ENCODE results near the gene FRS2. TPM values are rescaled to one million over a fixed set of nuclear protein-coding genes. Genes with fewer than 3 reads are reported as not detected.

Gene FRS2
- total RNA-seq, 1 experiment from 2014 or later: 33.7 TPM

DNA sequence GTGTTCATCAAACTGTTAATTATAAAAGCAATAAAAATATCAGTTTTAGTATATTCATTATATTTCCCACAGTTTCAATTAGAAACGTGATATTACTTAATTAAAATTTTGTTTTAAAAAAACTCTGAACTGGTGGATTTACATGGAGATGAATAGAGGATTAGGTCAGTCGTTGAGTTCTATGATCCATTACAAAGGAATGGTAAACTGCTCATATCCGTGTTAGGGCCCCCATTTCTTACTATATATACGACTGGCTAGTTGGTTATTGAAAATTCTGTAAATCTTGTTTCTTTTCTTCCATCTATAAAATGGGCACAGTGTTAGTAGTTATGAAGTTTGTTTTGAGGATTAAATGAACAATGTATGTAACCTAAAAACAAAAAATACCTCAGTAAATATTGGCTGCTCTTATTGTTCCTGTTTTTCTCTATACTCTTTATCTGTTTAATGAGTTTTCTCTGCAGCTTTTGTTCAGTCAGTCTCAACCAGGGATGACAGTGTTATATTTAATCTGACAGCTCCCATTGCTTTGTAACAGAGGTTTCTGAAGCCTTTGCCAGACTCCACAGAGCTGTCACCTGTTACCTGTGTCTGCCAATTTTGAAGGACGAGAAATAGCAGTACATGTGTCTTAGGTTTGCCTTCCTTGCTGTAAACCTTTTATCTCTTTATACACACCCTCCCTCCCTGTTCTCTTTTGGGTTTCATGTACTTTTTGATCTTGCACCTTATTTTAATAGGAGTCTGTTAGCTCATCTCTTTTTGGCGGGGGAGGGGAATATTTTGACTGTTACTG, 41.5 kb downstream of the FRS2 start:
- WGBS (ENCODE audit: extremely low coverage, insufficient read length, low lambda C conversion rate): no CpG with 5 or more reads among the region's 6 CpGs
- H3K27ac Mint-ChIP-seq: peak overlapping the region in 1 of 3 experiments; percentile 33; a peak in 1 of 7 replicates
- H3K4me2 ChIP-seq (ENCODE audit: insufficient read depth, insufficient read length, low read length): no peak overlapping the region

More for the DNA sequence above, 41.5 kb downstream of the FRS2 start:
- Histone ChIP-seq H3K18ac (ENCODE audit: insufficient read length, low read depth, low read length) (no peak overlapping the region), H3K79me1 (ENCODE audit: insufficient read depth, low read depth, low read length, poor library complexity, severe bottlenecking) (no peaks in the 10 kb centered on the region), H2AK5ac (ENCODE audit: insufficient read length, low read length) (no peak overlapping the region), H4K8ac (replicated peaks; ENCODE audit: insufficient read length, low read depth, low read length) (no peak overlapping the region), H3K4me1 (ENCODE audit: insufficient read depth, low read length) (peaks cover 5% of the 10 kb centered on the region; the same call in 1 of the 2 replicates), H3K4ac (ENCODE audit: low read depth, low read length) (no peak overlapping the region), H2AFZ (ENCODE audit: low read length) (no peak overlapping the region), H3K9me3 (ENCODE audit: control insufficient read depth, low read depth, low read length) (no peaks in the 10 kb centered on the region), H3K23ac (ENCODE audit: insufficient read length, low read depth, low read length) (no peak overlapping the region), H3K9ac (ENCODE audit: extremely low read depth, insufficient read length, low read length) (no peak overlapping the region), H3K56ac (ENCODE audit: insufficient read length, low read depth, low read length) (no peak overlapping the region), H3K79me2 (ENCODE audit: insufficient read depth, low read length) (peaks cover 9% of the 10 kb centered on the region; the same call in 1 of the 2 replicates), H4K5ac (ENCODE audit: insufficient read length, low read depth, low read length) (no peak overlapping the region), H2BK12ac (ENCODE audit: insufficient read length, low read depth, low read length) (no peak overlapping the region), H2BK5ac (ENCODE audit: insufficient read length, low read length) (no peak overlapping the region), H3T11ph (ENCODE audit: low read length) (no peak overlapping the region), H4K91ac (ENCODE audit: insufficient read length, low read depth, low read length) (no peak overlapping the region), H3K27ac (ENCODE audit: insufficient read length, low read depth, low read length) (no peak overlapping the region), H3K14ac (ENCODE audit: insufficient read depth, low read length) (no peak overlapping the region), H2BK120ac (ENCODE audit: low read depth, low read length, poor library complexity, severe bottlenecking) (no peak overlapping the region), H3K23me2 (ENCODE audit: insufficient read length, low read depth, low read length, poor library complexity, severe bottlenecking) (no peaks in the 10 kb centered on the region), H4K20me1 (ENCODE audit: control insufficient read depth, insufficient read depth, insufficient read length) (no peaks in the 10 kb centered on the region), H2BK15ac (ENCODE audit: low read depth, low read length) (no peak overlapping the region), H2BK20ac (ENCODE audit: low read depth, low read length, poor library complexity, severe bottlenecking) (no peak overlapping the region), H3K27me3 (ENCODE audit: insufficient read depth, low read length) (no peaks in the 10 kb centered on the region)
- H3K4me1 Mint-ChIP-seq: peaks cover 46 to 67% of the 10 kb centered on the region in 2 experiments
- no peaks in the 10 kb centered on the region for H3K36me3 Mint-ChIP-seq (ENCODE audit: insufficient read depth in 1 of 3, low read depth in 3 of 3)
- H3K9me3 Mint-ChIP-seq: no peaks in the 10 kb centered on the region
- no peak overlapping the region for H3K4me3 Mint-ChIP-seq
- TF ChIP-seq, protein P1, sequence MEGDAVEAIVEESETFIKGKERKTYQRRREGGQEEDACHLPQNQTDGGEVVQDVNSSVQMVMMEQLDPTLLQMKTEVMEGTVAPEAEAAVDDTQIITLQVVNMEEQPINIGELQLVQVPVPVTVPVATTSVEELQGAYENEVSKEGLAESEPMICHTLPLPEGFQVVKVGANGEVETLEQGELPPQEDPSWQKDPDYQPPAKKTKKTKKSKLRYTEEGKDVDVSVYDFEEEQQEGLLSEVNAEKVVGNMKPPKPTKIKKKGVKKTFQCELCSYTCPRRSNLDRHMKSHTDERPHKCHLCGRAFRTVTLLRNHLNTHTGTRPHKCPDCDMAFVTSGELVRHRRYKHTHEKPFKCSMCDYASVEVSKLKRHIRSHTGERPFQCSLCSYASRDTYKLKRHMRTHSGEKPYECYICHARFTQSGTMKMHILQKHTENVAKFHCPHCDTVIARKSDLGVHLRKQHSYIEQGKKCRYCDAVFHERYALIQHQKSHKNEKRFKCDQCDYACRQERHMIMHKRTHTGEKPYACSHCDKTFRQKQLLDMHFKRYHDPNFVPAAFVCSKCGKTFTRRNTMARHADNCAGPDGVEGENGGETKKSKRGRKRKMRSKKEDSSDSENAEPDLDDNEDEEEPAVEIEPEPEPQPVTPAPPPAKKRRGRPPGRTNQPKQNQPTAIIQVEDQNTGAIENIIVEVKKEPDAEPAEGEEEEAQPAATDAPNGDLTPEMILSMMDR (conservative IDR thresholded peaks at IDR 0.05): no peak
- DNase-seq: no peak
- H3K27me3 Mint-ChIP-seq (ENCODE audit: low read depth): no peaks in the 10 kb centered on the region
